H9 (cell line): ENCODE data around the gene RAB40C. TPM values are rescaled to one million over a fixed set of nuclear protein-coding genes. Genes with fewer than 3 reads are reported as not detected.

Experiments used
- DNase-seq: peaks from one replicate; pipeline ENCODE4 v3.0.0-alpha.2; 2017
- H2AFZ ChIP-seq: one replicate; pipeline ENCODE4 v1.6.1; 2013; ENCODE audit warnings: mild to moderate bottlenecking, low read length, control low read depth, moderate library complexity
- H2AK5ac ChIP-seq: 2 replicates; pipeline ENCODE4 v1.6.1; 2013; ENCODE audit warnings: low read length, control low read depth, mixed read lengths; ENCODE audit not compliant: insufficient read length
- H2BK120ac ChIP-seq: one replicate; pipeline ENCODE4 v1.6.1; 2013; ENCODE audit warnings: low read depth, mild to moderate bottlenecking, low read length, control low read depth, inconsistent platforms; ENCODE audit not compliant: poor library complexity, severe bottlenecking
- H2BK12ac ChIP-seq: 2 replicates; pipeline ENCODE4 v1.6.1; 2013; ENCODE audit warnings: low read length, control low read depth, mixed read lengths, low read depth; ENCODE audit not compliant: insufficient read length
- H2BK15ac ChIP-seq: 2 replicates; pipeline ENCODE4 v1.6.1; 2013; ENCODE audit warnings: low read depth, low read length, control low read depth
- H2BK20ac ChIP-seq: one replicate; pipeline ENCODE4 v1.6.1; 2013; ENCODE audit warnings: low read depth, mild to moderate bottlenecking, low read length, control low read depth, inconsistent platforms; ENCODE audit not compliant: poor library complexity, severe bottlenecking
- H2BK5ac ChIP-seq: 2 replicates; pipeline ENCODE4 v1.6.1; 2013; ENCODE audit warnings: low read length, control low read depth, mixed read lengths; ENCODE audit not compliant: insufficient read length
- H3K14ac ChIP-seq: 2 replicates; pipeline ENCODE4 v1.6.1; 2013; ENCODE audit warnings: low read length, control low read depth; ENCODE audit not compliant: insufficient read depth
- H3K18ac ChIP-seq: 2 replicates; pipeline ENCODE4 v1.6.1; 2013; ENCODE audit warnings: low read depth, mild to moderate bottlenecking, mixed read lengths, low read length, control low read depth; ENCODE audit not compliant: insufficient read length
- H3K23ac ChIP-seq: 2 replicates; pipeline ENCODE4 v1.6.1; 2013; ENCODE audit warnings: low read length, control low read depth, mixed read lengths, low read depth; ENCODE audit not compliant: insufficient read length
- H3K23me2 ChIP-seq: 2 replicates; pipeline ENCODE4 v1.6.1; 2013; ENCODE audit warnings: low read depth, mild to moderate bottlenecking, mixed read lengths, low read length, control low read depth; ENCODE audit not compliant: insufficient read length, poor library complexity, severe bottlenecking
- H3K27ac ChIP-seq: 2 replicates; pipeline ENCODE4 v1.5.1; 2013; ENCODE audit warnings: low read length, control low read depth, mixed read lengths, low read depth; ENCODE audit not compliant: insufficient read length
- H3K27me3 ChIP-seq: 2 replicates; pipeline ENCODE4 v1.6.1; 2013; ENCODE audit warnings: low read length, control low read depth, inconsistent platforms; ENCODE audit not compliant: insufficient read depth
- H3K4ac ChIP-seq: 2 replicates; pipeline ENCODE4 v1.6.1; 2013; ENCODE audit warnings: low read depth, mild to moderate bottlenecking, control low read depth, inconsistent platforms, low read length, moderate library complexity
- H3K4me1 ChIP-seq: 2 replicates; pipeline ENCODE4 v1.6.1; 2013; ENCODE audit warnings: low read length, control low read depth, inconsistent platforms; ENCODE audit not compliant: insufficient read depth
- H3K4me2 ChIP-seq: 2 replicates; pipeline ENCODE4 v1.6.1; 2013; ENCODE audit warnings: low read length, control low read depth, mixed read lengths; ENCODE audit not compliant: insufficient read length, insufficient read depth
- H3K56ac ChIP-seq: 2 replicates; pipeline ENCODE4 v1.6.1; 2013; ENCODE audit warnings: low read depth, mild to moderate bottlenecking, mixed read lengths, low read length, control low read depth; ENCODE audit not compliant: insufficient read length
- H3K79me1 ChIP-seq: 2 replicates; pipeline ENCODE4 v1.6.1; 2013; ENCODE audit warnings: low read depth, mild to moderate bottlenecking, moderate library complexity, low read length, control low read depth, inconsistent platforms; ENCODE audit not compliant: insufficient read depth, poor library complexity, severe bottlenecking
- H3K79me2 ChIP-seq: 2 replicates; pipeline ENCODE4 v1.6.1; 2013; ENCODE audit warnings: low read length, control low read depth, inconsistent platforms; ENCODE audit not compliant: insufficient read depth
- H3K9ac ChIP-seq: 2 replicates; pipeline ENCODE4 v1.6.1; 2013; ENCODE audit warnings: low read length, control low read depth, mixed read lengths; ENCODE audit not compliant: insufficient read length; ENCODE audit errors: extremely low read depth
- H3K9me3 ChIP-seq: one replicate; pipeline ENCODE4 v1.6.1; 2013; ENCODE audit warnings: low read depth, low read length, inconsistent platforms; ENCODE audit not compliant: control insufficient read depth
- H3T11ph ChIP-seq: one replicate; pipeline ENCODE4 v1.6.1; 2013; ENCODE audit warnings: mild to moderate bottlenecking, low read length, control low read depth, inconsistent platforms
- H4K20me1 ChIP-seq: one replicate; pipeline ENCODE4 v1.6.1; 2013; ENCODE audit not compliant: control insufficient read depth, insufficient read length, insufficient read depth
- H4K5ac ChIP-seq: 2 replicates; pipeline ENCODE4 v1.6.1; 2013; ENCODE audit warnings: low read depth, mild to moderate bottlenecking, mixed read lengths, low read length, control low read depth; ENCODE audit not compliant: insufficient read length
- H4K8ac ChIP-seq: replicated peaks from 2 replicates; pipeline ENCODE4 v1.6.1; 2013; ENCODE audit warnings: low read length, control low read depth, mixed read lengths, low read depth; ENCODE audit not compliant: insufficient read length
- H4K91ac ChIP-seq: 2 replicates; pipeline ENCODE4 v1.6.1; 2013; ENCODE audit warnings: low read depth, mild to moderate bottlenecking, moderate library complexity, mixed read lengths, low read length, control low read depth; ENCODE audit not compliant: insufficient read length
- H3K27ac Mint-ChIP-seq, 3 experiments: 2 replicates in 2 of 3; 3 replicates in 1 of 3; pipeline ENCODE4 v1.8.0; 2020 to 2021; ENCODE audit warnings: mixed read lengths in 3 of 3, mild to moderate bottlenecking in 1 of 3, moderate library complexity in 1 of 3
- H3K27me3 Mint-ChIP-seq: 2 replicates; pipeline ENCODE4 v1.8.0; 2021; ENCODE audit warnings: low read depth, mild to moderate bottlenecking, moderate library complexity, mixed read lengths
- H3K36me3 Mint-ChIP-seq, 3 experiments: 2 replicates in 2 of 3; 3 replicates in 1 of 3; pipeline ENCODE4 v1.8.0; 2020 to 2021; ENCODE audit warnings: low read depth in 3 of 3, mixed read lengths in 3 of 3; ENCODE audit not compliant: insufficient read depth in 1 of 3
- H3K4me1 Mint-ChIP-seq, 2 experiments: 2 replicates each; pipeline ENCODE4 v1.8.0; 2020; ENCODE audit warnings: mixed read lengths in 2 of 2
- H3K4me3 Mint-ChIP-seq, 2 experiments: 2 replicates in 1 of 2; 3 replicates in 1 of 2; pipeline ENCODE4 v1.8.0; 2020 to 2021; ENCODE audit warnings: mild to moderate bottlenecking in 2 of 2, mixed read lengths in 2 of 2, moderate library complexity in 1 of 2
- H3K9me3 Mint-ChIP-seq, 2 experiments: 2 replicates in 1 of 2; 3 replicates in 1 of 2; pipeline ENCODE4 v1.8.0; 2020; ENCODE audit warnings: mild to moderate bottlenecking in 2 of 2, mixed read lengths in 2 of 2, moderate library complexity in 1 of 2
- WGBS: extraction: QIAGEN DNeasy Blood & Tissue Kit; methylation state at CpG from one replicate; pipeline ENCODE4 v1.1.7; 2013; ENCODE audit warnings: missing lambda C conversion rate, low lambda C conversion rate, mixed read lengths; ENCODE audit not compliant: insufficient read length; ENCODE audit errors: extremely low coverage; 5-methylcytosine and 5-hydroxymethylcytosine counted together
- total RNA-seq: library from RNA; stranded (reverse); gene quantifications from 2 replicates; pipeline ENCODE4 v1.2.1, GENCODE V29; 2021
- TF ChIP-seq, protein P1 (sequence below): fragments of 200-600 bp; sonication (generic); conservative IDR thresholded peaks from 3 replicates; pipeline ENCODE4 v1.8.0; 2021; ENCODE audit warnings: antibody characterized with exemption, mild to moderate bottlenecking

Gene RAB40C
- total RNA-seq, 1 experiment from 2014 or later, result 19.1 TPM

- H3K9me3 ChIP-seq, result no peaks in the 10 kb centered on the region
- WGBS, result no CpG with 5 or more reads among the region's 9 CpGs
Observed at GRCh38 chr16:593406-593805, 3.5 kb downstream of the RAB40C start.

More at GRCh38 chr16:593406-593805, 3.5 kb downstream of the RAB40C start:
- no peak overlapping the region for H3K4ac ChIP-seq
- no peak overlapping the region for H4K5ac ChIP-seq
- 0 out of 5 replicates have a peak, but pooled peaks cover 0 to 3% of the 10 kb centered on the region in 2 experiments for H3K9me3 Mint-ChIP-seq
- no peak overlapping the region for H4K8ac ChIP-seq
- no peak overlapping the region for H2AFZ ChIP-seq
- H4K20me1 ChIP-seq, result no peaks in the 10 kb centered on the region
- H2BK12ac ChIP-seq, result no peak overlapping the region
- H2BK20ac ChIP-seq, result no peak overlapping the region
- no peaks in the 10 kb centered on the region; the same call in 1 of the 2 replicates for H3K27me3 ChIP-seq
- peaks cover 2% of the 10 kb centered on the region for H3K23me2 ChIP-seq
- peaks cover 29% of the 10 kb centered on the region for H3K27me3 Mint-ChIP-seq
- peaks cover 10 to 12% of the 10 kb centered on the region in 2 experiments for H3K4me1 Mint-ChIP-seq
- H3K79me2 ChIP-seq, result no peaks in the 10 kb centered on the region; the same call in 1 of the 2 replicates
- no peak overlapping the region for H2BK120ac ChIP-seq
- TF ChIP-seq, protein P1, sequence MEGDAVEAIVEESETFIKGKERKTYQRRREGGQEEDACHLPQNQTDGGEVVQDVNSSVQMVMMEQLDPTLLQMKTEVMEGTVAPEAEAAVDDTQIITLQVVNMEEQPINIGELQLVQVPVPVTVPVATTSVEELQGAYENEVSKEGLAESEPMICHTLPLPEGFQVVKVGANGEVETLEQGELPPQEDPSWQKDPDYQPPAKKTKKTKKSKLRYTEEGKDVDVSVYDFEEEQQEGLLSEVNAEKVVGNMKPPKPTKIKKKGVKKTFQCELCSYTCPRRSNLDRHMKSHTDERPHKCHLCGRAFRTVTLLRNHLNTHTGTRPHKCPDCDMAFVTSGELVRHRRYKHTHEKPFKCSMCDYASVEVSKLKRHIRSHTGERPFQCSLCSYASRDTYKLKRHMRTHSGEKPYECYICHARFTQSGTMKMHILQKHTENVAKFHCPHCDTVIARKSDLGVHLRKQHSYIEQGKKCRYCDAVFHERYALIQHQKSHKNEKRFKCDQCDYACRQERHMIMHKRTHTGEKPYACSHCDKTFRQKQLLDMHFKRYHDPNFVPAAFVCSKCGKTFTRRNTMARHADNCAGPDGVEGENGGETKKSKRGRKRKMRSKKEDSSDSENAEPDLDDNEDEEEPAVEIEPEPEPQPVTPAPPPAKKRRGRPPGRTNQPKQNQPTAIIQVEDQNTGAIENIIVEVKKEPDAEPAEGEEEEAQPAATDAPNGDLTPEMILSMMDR, result no peak
- peaks cover 3% of the 10 kb centered on the region for H3K79me1 ChIP-seq
- no peak overlapping the region for H3K14ac ChIP-seq
- H2BK5ac ChIP-seq, result no peak overlapping the region
- H3K4me2 ChIP-seq, result no peak overlapping the region
- no peaks in the 10 kb centered on the region for H3K4me1 ChIP-seq
- H2BK15ac ChIP-seq, result no peak overlapping the region
- H3K56ac ChIP-seq, result no peak overlapping the region
- DNase-seq, result no peak
- H3K27ac ChIP-seq, result no peak overlapping the region
- no peak overlapping the region for H2AK5ac ChIP-seq
- no peak overlapping the region for H4K91ac ChIP-seq
- no peak overlapping the region for H3K18ac ChIP-seq
- peak overlapping the region in 1 of 3 experiments; percentile 20; a peak in 2 of 7 replicates for H3K27ac Mint-ChIP-seq
- no peak overlapping the region for H3T11ph ChIP-seq
- H3K9ac ChIP-seq, result no peak overlapping the region
- H3K23ac ChIP-seq, result no peak overlapping the region
- peak overlapping the region in 1 of 2 experiments; percentile 63; a peak in 2 of 5 replicates for H3K4me3 Mint-ChIP-seq
- H3K36me3 Mint-ChIP-seq, result peaks cover 5 to 15% (median 15%) of the 10 kb centered on the region in 3 experiments; a peak in 6 of 7 replicates
